ENCODE measurements around the gene OR9Q2.

DNA sequence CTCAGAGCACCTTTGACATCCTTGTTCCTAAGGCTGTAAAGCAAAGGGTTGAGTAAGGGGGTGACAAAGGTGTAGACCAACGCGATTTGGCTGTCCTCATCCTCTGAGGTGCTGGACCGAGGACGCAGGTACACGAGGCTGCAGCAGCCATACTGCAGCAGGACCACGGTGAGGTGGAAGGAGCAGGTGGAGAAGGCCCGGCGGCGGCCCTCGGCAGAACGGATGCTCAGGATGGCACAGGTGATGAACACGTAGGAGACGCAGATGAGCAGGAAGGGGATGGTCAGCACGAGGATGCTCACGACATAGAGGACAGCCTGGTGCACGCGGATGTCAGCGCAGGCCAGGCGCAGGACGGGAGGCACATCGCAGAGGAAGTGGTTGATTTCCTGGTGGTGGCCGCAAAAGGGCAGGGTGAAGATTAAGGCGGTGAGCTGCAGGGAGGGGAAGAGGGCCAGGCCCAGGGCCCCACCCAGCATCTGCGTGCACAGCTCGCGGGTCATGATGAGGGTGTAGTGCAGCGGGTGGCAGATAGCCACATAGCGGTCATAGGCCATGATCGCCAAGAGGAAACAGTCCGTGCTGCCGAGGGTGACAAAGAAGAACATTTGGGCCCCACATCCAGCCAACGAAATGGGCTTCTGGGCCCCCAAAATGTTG, 39.2 kb downstream of the OR9Q2 start:
- TF ChIP-seq CTCF (IDR thresholded peaks at IDR 0.05) (no peak), POLR2A (IDR thresholded peaks at IDR 0.05) (no peak)
